B cell (primary cell): ENCODE measurements around the gene STK4.

Experiments
- CTCF ChIP-seq: fragments of 200-600 bp; IDR thresholded peaks from one replicate; pipeline ENCODE4 v1.8.0; 2022; ENCODE audit warnings: antibody characterized with exemption, mild to moderate bottlenecking
- EZH2 ChIP-seq: IDR thresholded peaks from 2 replicates; pipeline ENCODE4 v1.6.1; 2012; ENCODE audit warnings: borderline replicate concordance, low read depth, mild to moderate bottlenecking, moderate library complexity, low read length; ENCODE audit not compliant: insufficient read depth, poor library complexity, severe bottlenecking

DNA sequence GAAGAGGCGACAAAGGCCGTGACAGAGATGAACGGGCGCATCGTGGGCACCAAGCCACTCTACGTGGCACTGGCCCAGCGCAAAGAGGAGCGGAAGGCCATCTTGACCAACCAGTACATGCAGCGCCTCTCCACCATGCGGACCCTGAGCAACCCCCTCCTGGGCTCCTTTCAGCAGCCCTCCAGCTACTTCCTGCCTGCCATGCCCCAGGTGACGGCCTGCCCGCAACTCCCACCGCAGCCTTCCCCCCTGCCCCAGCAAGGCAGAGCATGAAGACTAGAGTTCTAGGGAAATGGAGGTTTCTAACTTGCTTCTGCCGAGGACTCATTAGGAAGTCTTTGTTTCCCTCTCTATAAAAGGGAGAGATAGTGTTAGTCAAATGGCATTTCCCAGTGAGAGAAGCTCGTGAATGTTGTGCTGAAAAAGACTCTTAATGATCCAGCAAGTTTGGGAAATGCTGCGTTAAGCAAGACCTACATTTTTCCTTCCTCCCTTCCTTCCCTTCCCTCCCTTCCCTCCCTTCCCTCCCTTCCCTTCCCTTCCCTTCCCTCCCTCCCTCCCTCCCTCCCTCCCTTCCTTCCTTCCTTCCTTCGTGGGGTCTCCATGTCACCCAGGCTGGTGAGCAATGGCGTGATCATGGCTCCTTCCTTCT, 35.7 kb upstream of the STK4 start:
- TF ChIP-seq EZH2 (no peak), CTCF (no peak)
